ENCODE data around the gene FYCO1. TPM values are rescaled to one million over a fixed set of nuclear protein-coding genes. Genes with fewer than 3 reads are reported as not detected.

Gene FYCO1
- total and polyA plus RNA-seq, 5 experiments from 2014 or later = 1.7 to 28.4 (median 6.0) TPM

DNA sequence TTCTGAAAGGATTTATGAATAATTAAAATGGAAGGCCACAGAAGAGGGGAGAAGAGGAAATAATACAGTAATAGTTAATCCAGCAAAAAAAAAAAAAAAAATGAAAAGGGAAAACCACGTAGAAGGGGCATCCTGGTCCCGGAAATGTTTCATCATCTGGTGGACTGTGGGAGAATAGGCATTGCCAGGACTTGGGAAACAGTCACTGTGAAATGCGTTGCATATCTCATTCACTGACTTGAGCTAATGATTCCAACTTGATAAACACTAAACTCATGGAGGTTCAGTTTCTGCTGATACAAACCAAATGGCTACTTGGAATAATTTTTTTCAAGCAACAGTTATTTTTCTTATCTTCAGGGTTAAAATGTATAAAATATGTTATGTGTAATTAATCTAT lies 28.5 kb upstream of the FYCO1 start:
- H3K36me3 Mint-ChIP-seq = peaks cover 0 to 10% (median 7%) of the 10 kb centered on the region in 3 donors
- H3K27me3 Mint-ChIP-seq = peaks cover 0 to 7% (median 1%) of the 10 kb centered on the region in 5 donors
- DNase-seq (no peak), ATAC-seq (no peak)
- H3K9me3 Mint-ChIP-seq = peaks cover 0 to 20% (median 6%) of the 10 kb centered on the region in 9 donors
- POLR2A ChIA-PET = interaction anchor here (0.7 kb wide), 1 partner anchor 67 kb away, joined by 4 read pairs; no protein-coding TSS in a partner anchor
- H3K27ac Mint-ChIP-seq = no peak overlapping the region
- peaks cover 0 to 7% (median 3%) of the 10 kb centered on the region in 4 donors for H3K4me1 Mint-ChIP-seq
- no peak overlapping the region for H3K4me3 Mint-ChIP-seq

GRCh38 chr3:46022909-46023785 lies 27.5 kb upstream of the FYCO1 start:
- Mint-ChIP-seq H3K9me3 (peaks cover 0 to 10% (median 6%) of the 10 kb centered on the region in 9 donors), H3K27ac (peak overlapping the region in 1 of 10 donors; percentile 53), H3K4me1 (peaks cover 0 to 7% (median 3%) of the 10 kb centered on the region in 4 donors), H3K4me3 (no peak overlapping the region), H3K27me3 (peaks cover 0 to 7% (median 1%) of the 10 kb centered on the region in 5 donors), H3K36me3 (peaks cover 0 to 7% (median 5%) of the 10 kb centered on the region in 3 donors)
- POLR2A ChIA-PET = no interaction called here
- DNase-seq = no peak
- no peak for ATAC-seq

GRCh38 chr3:46021516-46021915 lies 25.9 kb upstream of the FYCO1 start:
- Mint-ChIP-seq H3K9me3 (no peaks in the 10 kb centered on the region), H3K27me3 (peaks cover 0 to 7% (median 1%) of the 10 kb centered on the region in 5 donors), H3K27ac (no peak overlapping the region), H3K4me3 (no peak overlapping the region), H3K4me1 (peaks cover 0 to 7% (median 3%) of the 10 kb centered on the region in 4 donors), H3K36me3 (peaks cover 0 to 2% (median 0%) of the 10 kb centered on the region in 3 donors)
- ATAC-seq (no peak), DNase-seq (no peak)
- POLR2A ChIA-PET = interaction anchor here (1.0 kb wide), 1 partner anchor 26 kb away, joined by 3 read pairs; no protein-coding TSS in a partner anchor

GRCh38 chr3:46020766-46021510 lies 25.3 kb upstream of the FYCO1 start:
- DNase-seq (no peak), ATAC-seq (no peak)
- peaks cover 0 to 8% (median 3%) of the 10 kb centered on the region in 4 donors for H3K4me1 Mint-ChIP-seq
- peaks cover 0 to 2% (median 0%) of the 10 kb centered on the region in 3 donors for H3K36me3 Mint-ChIP-seq
- H3K27ac Mint-ChIP-seq = peak overlapping the region in 1 of 10 donors; percentile 75
- no peak overlapping the region for H3K4me3 Mint-ChIP-seq
- peaks cover 0 to 7% (median 1%) of the 10 kb centered on the region in 5 donors for H3K27me3 Mint-ChIP-seq
- POLR2A ChIA-PET = interaction anchor here (1.0 kb wide), 1 partner anchor 26 kb away, joined by 3 read pairs; no protein-coding TSS in a partner anchor
- H3K9me3 Mint-ChIP-seq = no peaks in the 10 kb centered on the region

- H3K27ac Mint-ChIP-seq = no peak overlapping the region
- DNase-seq = no peak
These were observed 24.1 kb upstream of the FYCO1 start for GRCh38 chr3:46019707-46020106.

DNA sequence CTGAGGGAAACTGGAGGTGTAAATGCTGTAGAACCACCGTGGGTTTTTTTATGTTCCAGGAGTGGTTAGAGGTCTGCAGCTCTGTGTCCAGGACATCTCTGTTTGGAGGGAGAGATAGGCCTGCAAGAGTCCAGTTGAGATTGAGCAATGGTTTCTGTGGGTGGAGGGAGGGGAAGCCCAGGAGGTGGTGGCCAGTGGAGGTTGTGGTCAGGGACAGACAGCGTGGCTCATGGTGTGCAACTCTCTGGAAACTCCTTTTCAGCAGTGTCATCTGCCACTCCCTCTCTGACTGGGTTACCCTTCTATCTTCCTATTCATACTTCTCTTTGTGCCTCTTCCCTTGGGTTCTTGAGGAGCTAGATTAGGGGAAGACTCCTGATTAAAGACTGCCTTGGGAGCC lies 22.1 kb upstream of the FYCO1 start:
- H3K36me3 Mint-ChIP-seq = peaks cover 0 to 2% (median 0%) of the 10 kb centered on the region in 3 donors
- no peak for ATAC-seq
- H3K4me1 Mint-ChIP-seq = peaks cover 7 to 18% (median 13%) of the 10 kb centered on the region in 4 donors
- H3K9me3 Mint-ChIP-seq = no peaks in the 10 kb centered on the region
- POLR2A ChIA-PET = no interaction called here
- peaks cover 0 to 7% (median 1%) of the 10 kb centered on the region in 5 donors for H3K27me3 Mint-ChIP-seq
- no peak overlapping the region for H3K27ac Mint-ChIP-seq
- no peak for DNase-seq
- H3K4me3 Mint-ChIP-seq = no peak overlapping the region

More at GRCh38 chr3:46019707-46020106, 24.1 kb upstream of the FYCO1 start:
- Mint-ChIP-seq H3K4me3 (no peak overlapping the region), H3K36me3 (peaks cover 0 to 2% (median 0%) of the 10 kb centered on the region in 3 donors), H3K27me3 (peaks cover 0 to 7% (median 1%) of the 10 kb centered on the region in 5 donors), H3K9me3 (no peaks in the 10 kb centered on the region), H3K4me1 (peaks cover 7 to 18% (median 12%) of the 10 kb centered on the region in 4 donors)
- no peak for ATAC-seq
- POLR2A ChIA-PET = interaction anchor here (1.1 kb wide), 1 partner anchor 9 kb away, joined by 4 read pairs; no protein-coding TSS in a partner anchor

DNA sequence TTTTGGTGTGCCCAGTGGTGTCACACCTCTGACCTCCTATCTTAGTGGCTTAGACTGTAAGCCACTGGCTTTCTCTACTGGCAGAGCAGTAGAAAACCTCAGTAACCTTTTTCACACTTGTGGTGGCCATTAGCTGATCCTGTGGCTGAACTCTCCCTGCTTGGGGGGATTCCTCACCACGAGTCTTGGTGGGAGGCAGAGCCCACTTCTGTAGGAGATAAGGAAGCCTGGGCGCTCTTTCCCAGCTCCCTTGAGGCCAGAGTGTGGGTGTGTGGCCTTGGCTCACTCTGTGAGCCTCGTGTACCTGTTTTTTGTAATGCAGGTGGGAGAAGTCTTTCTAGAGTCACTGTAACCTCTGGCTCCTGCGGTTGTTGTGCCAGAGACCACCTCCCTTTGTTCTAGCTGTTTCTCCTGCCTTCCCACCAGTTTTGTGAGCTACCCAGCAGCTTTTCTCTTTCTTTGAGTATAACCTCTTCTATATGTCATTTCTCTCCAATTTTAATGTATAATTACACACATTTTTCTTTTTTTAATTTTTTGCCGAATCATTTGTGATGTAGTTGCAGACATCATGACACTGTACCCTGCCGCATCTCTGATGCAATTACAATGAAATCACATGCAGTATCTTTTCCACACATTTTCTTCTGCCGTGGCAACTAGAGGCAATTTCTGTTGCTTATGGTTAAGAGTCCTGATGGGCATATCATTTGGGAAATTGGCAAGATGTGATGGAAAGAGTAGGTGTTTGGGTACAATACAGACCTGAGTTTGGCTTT lies 17.9 kb upstream of the FYCO1 start:
- Mint-ChIP-seq H3K4me1 (peaks cover 7 to 17% (median 11%) of the 10 kb centered on the region in 4 donors), H3K27me3 (no peaks in the 10 kb centered on the region), H3K27ac (no peak overlapping the region), H3K4me3 (no peak overlapping the region), H3K36me3 (no peaks in the 10 kb centered on the region), H3K9me3 (no peaks in the 10 kb centered on the region)
- POLR2A ChIA-PET = interaction anchor here (1.2 kb wide), 1 partner anchor 17 kb away, joined by 3 read pairs; no protein-coding TSS in a partner anchor
- DNase-seq (no peak), ATAC-seq (no peak)

- H3K9me3 Mint-ChIP-seq = no peaks in the 10 kb centered on the region
- H3K27ac Mint-ChIP-seq = no peak overlapping the region
- peaks cover 7 to 17% (median 11%) of the 10 kb centered on the region in 4 donors for H3K4me1 Mint-ChIP-seq
- POLR2A ChIA-PET = interaction anchor here (1.2 kb wide), 1 partner anchor 16 kb away, joined by 3 read pairs; no protein-coding TSS in a partner anchor
- DNase-seq (no peak), ATAC-seq (no peak)
- no peaks in the 10 kb centered on the region for H3K36me3 Mint-ChIP-seq
- no peaks in the 10 kb centered on the region for H3K27me3 Mint-ChIP-seq
- no peak overlapping the region for H3K4me3 Mint-ChIP-seq
These were observed 16.6 kb upstream of the FYCO1 start for GRCh38 chr3:46012246-46012645.

- no peak for ATAC-seq
- no peaks in the 10 kb centered on the region for H3K36me3 Mint-ChIP-seq
- H3K4me1 Mint-ChIP-seq = peaks cover 7 to 12% (median 9%) of the 10 kb centered on the region in 4 donors
- POLR2A ChIA-PET = no interaction called here
- H3K4me3 Mint-ChIP-seq = no peak overlapping the region
- no peaks in the 10 kb centered on the region for H3K27me3 Mint-ChIP-seq
- no peaks in the 10 kb centered on the region for H3K9me3 Mint-ChIP-seq
- no peak overlapping the region for H3K27ac Mint-ChIP-seq
- no peak for DNase-seq
These were observed 15.0 kb upstream of the FYCO1 start for GRCh38 chr3:46010519-46011113.

DNA sequence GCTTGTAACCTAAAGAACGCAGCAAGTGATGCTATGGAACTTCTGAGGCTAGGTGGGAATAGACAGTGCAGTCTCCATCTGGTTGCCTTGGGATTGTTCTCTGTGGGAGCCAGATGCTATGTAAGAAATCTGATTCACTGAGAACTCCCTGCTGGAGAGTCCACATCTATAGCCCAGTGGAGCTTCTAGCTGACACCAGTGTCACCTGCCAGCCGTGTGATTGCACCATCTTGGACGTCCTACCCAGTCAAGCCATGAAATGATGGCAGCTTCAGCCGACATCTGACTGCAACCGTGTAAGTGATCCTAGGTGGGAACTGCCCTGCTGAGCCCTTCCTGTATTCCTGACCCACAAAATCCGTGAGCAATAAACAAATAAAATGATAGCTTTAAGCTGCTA lies 12.4 kb upstream of the FYCO1 start:
- POLR2A ChIA-PET = no interaction called here
- H3K27me3 Mint-ChIP-seq = no peaks in the 10 kb centered on the region
- no peaks in the 10 kb centered on the region for H3K36me3 Mint-ChIP-seq
- no peak overlapping the region for H3K27ac Mint-ChIP-seq
- H3K4me3 Mint-ChIP-seq = no peak overlapping the region
- ATAC-seq (no peak), DNase-seq (no peak)
- H3K4me1 Mint-ChIP-seq = peaks cover 0 to 7% (median 2%) of the 10 kb centered on the region in 4 donors
- no peaks in the 10 kb centered on the region for H3K9me3 Mint-ChIP-seq

DNA sequence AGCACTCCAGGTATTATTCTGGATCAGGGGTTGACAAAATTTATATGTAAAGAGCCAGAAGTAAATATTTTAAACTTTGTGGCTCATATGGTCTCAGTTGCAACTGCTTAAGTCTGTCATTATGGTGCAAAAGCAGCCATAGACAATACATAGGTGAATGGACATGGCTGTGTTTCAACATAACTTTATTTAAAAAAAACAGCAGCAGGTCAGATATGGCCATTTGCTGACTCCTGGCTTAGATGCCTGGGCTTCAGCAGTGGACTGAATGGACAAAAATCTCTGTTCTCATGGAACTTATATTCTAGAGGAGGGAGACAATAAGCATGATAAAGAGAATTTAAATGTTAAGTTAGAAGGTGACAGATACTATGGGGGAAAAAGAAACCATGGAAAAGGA lies 11.7 kb upstream of the FYCO1 start:
- DNase-seq (no peak), ATAC-seq (no peak)
- no peak overlapping the region for H3K4me3 Mint-ChIP-seq
- peak overlapping the region in 1 of 10 donors; percentile 6 for H3K27ac Mint-ChIP-seq
- no peaks in the 10 kb centered on the region for H3K36me3 Mint-ChIP-seq
- H3K4me1 Mint-ChIP-seq = peaks cover 0 to 7% (median 2%) of the 10 kb centered on the region in 4 donors
- H3K9me3 Mint-ChIP-seq = no peaks in the 10 kb centered on the region
- no peaks in the 10 kb centered on the region for H3K27me3 Mint-ChIP-seq
- POLR2A ChIA-PET = no interaction called here
